PC-9 (cell line): Measurements from ENCODE around the gene DLG2. TPM values are rescaled to one million over a fixed set of nuclear protein-coding genes. Genes with fewer than 3 reads are reported as not detected.
"Not testable (repeated sequence)": the region's sequence is repeated elsewhere in the genome, so short reads cannot be mapped to it uniquely, and the experiment has no call there.

ENCODE experiments used
- BruUV-seq: library from RNA; stranded (reverse); fragments of 400-500 nt; replicated peaks from 2 replicates; lab custom pipeline; 2021; lab: Mats Ljungman, UMichigan
- CTCF ChIA-PET: fragments of 300-600 bp; sonication (Branson Sonifier 250); formaldehyde crosslinking; loops from one replicate; lab custom pipeline; 2022; ENCODE audit warnings: antibody characterized with exemption; lab: Charles Lee
- POLR2A ChIA-PET: fragments of 300-600 bp; sonication (Branson Sonifier 250); formaldehyde crosslinking; loops from one replicate; lab custom pipeline; 2022; ENCODE audit warnings: antibody characterized with exemption; ENCODE audit not compliant: unreplicated experiment; lab: Charles Lee
- DNase-seq, 2 experiments: peaks; one replicate each; pipeline versions ENCODE4 v3.0.0 to v3.0.0-alpha.2; 2015 to 2022; ENCODE audit warnings: mixed read lengths in 1 of 2
- H2AFZ ChIP-seq: fragments of 200-600 bp; sonication (generic); 2 replicates; pipeline ENCODE4 v1.8.1; 2017; ENCODE audit warnings: antibody characterized with exemption
- H3F3A ChIP-seq: fragments of 200-600 bp; sonication (generic); 2 replicates; pipeline ENCODE4 v1.8.1; 2017; ENCODE audit warnings: antibody characterized with exemption, mild to moderate bottlenecking, low read depth; ENCODE audit not compliant: insufficient read depth
- H3K27ac ChIP-seq: fragments of 200-600 bp; sonication (generic); 2 replicates; pipeline ENCODE4 v1.6.1; 2016; ENCODE audit warnings: mixed run types
- H3K27me3 ChIP-seq: fragments of 200-600 bp; sonication (generic); 2 replicates; pipeline ENCODE4 v1.6.1; 2016; ENCODE audit warnings: low read depth, mixed run types; ENCODE audit not compliant: insufficient read depth
- H3K36me3 ChIP-seq: fragments of 200-600 bp; sonication (generic); 2 replicates; pipeline ENCODE4 v1.6.1; 2016; ENCODE audit warnings: low read depth, mixed run types
- H3K4me1 ChIP-seq: fragments of 200-600 bp; sonication (generic); replicated peaks from 2 replicates; pipeline ENCODE4 v1.6.1; 2016; ENCODE audit warnings: mixed run types; ENCODE audit not compliant: insufficient read depth
- H3K4me2 ChIP-seq: fragments of 200-600 bp; sonication (generic); 2 replicates; pipeline ENCODE4 v1.6.1; 2017; ENCODE audit warnings: mixed run types
- H3K4me3 ChIP-seq: fragments of 200-600 bp; sonication (generic); 2 replicates; pipeline ENCODE4 v1.6.1; 2016; ENCODE audit warnings: mixed run types
- H3K79me2 ChIP-seq: fragments of 200-600 bp; sonication (generic); 2 replicates; pipeline ENCODE4 v1.6.1; 2017; ENCODE audit warnings: low read depth, mixed run types
- H3K9me2 ChIP-seq: fragments of 200-600 bp; sonication (generic); 2 replicates; pipeline ENCODE4 v1.8.1; 2017; ENCODE audit warnings: mild to moderate bottlenecking; ENCODE audit not compliant: insufficient read depth
- H3K9me3 ChIP-seq: fragments of 200-600 bp; sonication (generic); 2 replicates; pipeline ENCODE4 v1.8.1; 2016; ENCODE audit warnings: low read depth; ENCODE audit not compliant: insufficient read depth
- H4K20me1 ChIP-seq: fragments of 200-600 bp; sonication (generic); 2 replicates; pipeline ENCODE4 v1.8.1; 2017; ENCODE audit not compliant: insufficient read depth
- CTCF ChIP-seq: fragments of 200-600 bp; sonication (generic); conservative IDR thresholded peaks from 2 replicates; pipeline ENCODE4 v1.6.1; 2017; ENCODE audit warnings: mixed run types, antibody characterized with exemption, mild to moderate bottlenecking, moderate library complexity
- EZH2 ChIP-seq: fragments of 200-600 bp; sonication (generic); IDR thresholded peaks from 2 replicates; pipeline ENCODE4 v1.8.0; 2017; ENCODE audit warnings: antibody characterized with exemption, low read depth
- intact Hi-C: fragments of 100-400 bp; cut with micrococcal nuclease; formaldehyde crosslinking; loops from one replicate; pipeline ENCODE4 v1.10.0; 2022; ENCODE audit not compliant: unreplicated experiment
- total RNA-seq: library from RNA; stranded (reverse); gene quantifications from 2 replicates; pipeline ENCODE4 v1.2.3, GENCODE V29; 2021

The DLG2 gene
- total RNA-seq, 1 experiment from 2014 or later = 6.4 TPM

GRCh38 chr11:85377901-85378300, 249.2 kb downstream of the DLG2 start:
- Histone ChIP-seq H3K27me3 (no peaks in the 10 kb centered on the region), H3K4me3 (no peak overlapping the region), H4K20me1 (no peaks in the 10 kb centered on the region), H3K9me2 (peaks cover 4% of the 10 kb centered on the region; the same call in 1 of the 2 replicates), H3K4me1 (no peaks in the 10 kb centered on the region), H2AFZ (no peak overlapping the region), H3K9me3 (no peaks in the 10 kb centered on the region), H3K27ac (no peak overlapping the region), H3F3A (no peaks in the 10 kb centered on the region), H3K79me2 (no peaks in the 10 kb centered on the region), H3K4me2 (no peak overlapping the region), H3K36me3 (no peaks in the 10 kb centered on the region)
- ChIA-PET POLR2A (no interaction called here), CTCF (no interaction called here)
- DNase-seq = no peak
- intact Hi-C loops = no loop called here
- no peak for TF ChIP-seq CTCF
- no peak for TF ChIP-seq EZH2
- BruUV-seq = no TSS peak

GRCh38 chr11:85359859-85360258, 267.3 kb downstream of the DLG2 start:
- ChIA-PET POLR2A (no interaction called here), CTCF (no interaction called here)
- H3K79me2 ChIP-seq = no peaks in the 10 kb centered on the region
- no peak overlapping the region for H3K4me3 ChIP-seq
- H3K9me2 ChIP-seq = no peaks in the 10 kb centered on the region
- no peaks in the 10 kb centered on the region for H3K9me3 ChIP-seq
- no peak overlapping the region for H3K4me2 ChIP-seq
- no peaks in the 10 kb centered on the region for H3K36me3 ChIP-seq
- no peak for DNase-seq
- intact Hi-C loops = no loop called here
- no peak overlapping the region for H3K27ac ChIP-seq
- no peaks in the 10 kb centered on the region for H3K27me3 ChIP-seq
- no peaks in the 10 kb centered on the region for H3K4me1 ChIP-seq
- H2AFZ ChIP-seq = no peak overlapping the region
- H3F3A ChIP-seq = no peaks in the 10 kb centered on the region
- TF ChIP-seq CTCF = no peak
- TF ChIP-seq EZH2 = no peak
- H4K20me1 ChIP-seq = no peaks in the 10 kb centered on the region
- no TSS peak for BruUV-seq

GRCh38 chr11:85355921-85356320, 271.2 kb downstream of the DLG2 start:
- H3K27me3 ChIP-seq = no peaks in the 10 kb centered on the region
- CTCF ChIA-PET = no interaction called here
- H3K9me3 ChIP-seq = no peaks in the 10 kb centered on the region
- no peaks in the 10 kb centered on the region for H3F3A ChIP-seq
- BruUV-seq = no TSS peak
- no peaks in the 10 kb centered on the region for H3K36me3 ChIP-seq
- no peaks in the 10 kb centered on the region for H3K4me1 ChIP-seq
- POLR2A ChIA-PET = interaction anchor here (0.6 kb wide), 1 partner anchor 43 kb away, joined by 9 read pairs; no protein-coding TSS in a partner anchor
- no peaks in the 10 kb centered on the region for H3K9me2 ChIP-seq
- no peak overlapping the region for H3K4me3 ChIP-seq
- no peaks in the 10 kb centered on the region for H3K79me2 ChIP-seq
- H2AFZ ChIP-seq = no peak overlapping the region
- no peak for TF ChIP-seq EZH2
- no peak for TF ChIP-seq CTCF
- intact Hi-C loops = no loop called here
- no peak overlapping the region for H3K27ac ChIP-seq
- no peak for DNase-seq
- no peak overlapping the region for H3K4me2 ChIP-seq
- no peaks in the 10 kb centered on the region for H4K20me1 ChIP-seq

- CTCF ChIA-PET, H3K9me3 ChIP-seq, H2AFZ ChIP-seq, H3F3A ChIP-seq, BruUV-seq, H3K36me3 ChIP-seq, DNase-seq, H3K4me1 ChIP-seq, intact Hi-C loops, H3K27me3 ChIP-seq, H3K4me2 ChIP-seq, H3K9me2 ChIP-seq, H3K79me2 ChIP-seq, H3K27ac ChIP-seq, H4K20me1 ChIP-seq, H3K4me3 ChIP-seq, POLR2A ChIA-PET: not testable (repeated sequence)
Observed at GRCh38 chr11:85349539-85349938, 277.6 kb downstream of the DLG2 start.
